HG03064 (cell line): ENCODE data around the gene ZNF28.
"Not testable (repeated sequence)": the region's sequence is repeated elsewhere in the genome, so short reads cannot be mapped to it uniquely, and the experiment has no call there.

Source experiments
- ATAC-seq: cut with Tn5 transposase; IDR thresholded peaks from one replicate; pipeline ENCODE4 v1.9.1; 2021; ENCODE audit warnings: low read depth; ENCODE audit not compliant: unreplicated experiment

Gene ZNF28

DNA sequence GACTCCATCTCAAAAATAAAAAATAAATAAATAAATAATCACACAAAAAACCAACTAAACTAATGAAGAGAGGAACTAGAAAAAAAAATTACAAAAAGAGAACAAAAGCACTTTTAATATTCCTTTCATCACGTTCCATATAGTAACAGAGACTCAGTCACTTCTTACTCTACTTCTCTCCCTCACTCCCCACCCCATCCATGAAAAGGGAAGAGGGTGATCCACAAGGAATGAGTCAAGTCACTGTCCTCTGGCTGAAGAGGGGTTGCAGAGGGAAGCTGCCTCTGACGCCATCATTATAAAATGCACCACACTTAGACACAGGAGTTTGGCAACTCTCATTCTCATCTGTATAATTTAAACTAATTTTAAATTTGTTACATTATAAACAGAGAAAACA, 38.6 kb downstream of the ZNF28 start:
- not testable (repeated sequence) for ATAC-seq

DNA sequence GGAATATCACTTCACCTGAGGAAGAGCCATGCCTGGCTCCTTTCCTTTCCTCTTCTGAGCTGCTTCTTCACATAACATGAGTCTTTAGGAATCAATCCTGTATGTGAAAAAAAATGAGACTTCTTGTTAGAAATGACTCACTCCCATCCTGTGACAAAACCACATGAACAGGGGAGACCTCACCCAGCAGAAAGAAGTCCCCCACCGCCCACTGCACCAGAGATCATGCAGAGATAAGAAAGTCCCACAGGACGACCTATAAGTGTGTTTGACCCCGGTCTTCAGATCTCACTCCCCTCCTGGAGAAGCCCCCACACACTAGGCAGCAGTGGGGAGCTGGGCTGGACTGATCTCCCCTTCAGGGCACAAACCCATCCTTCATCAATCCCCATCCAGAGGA, 42.6 kb downstream of the ZNF28 start:
- no peak for ATAC-seq

DNA sequence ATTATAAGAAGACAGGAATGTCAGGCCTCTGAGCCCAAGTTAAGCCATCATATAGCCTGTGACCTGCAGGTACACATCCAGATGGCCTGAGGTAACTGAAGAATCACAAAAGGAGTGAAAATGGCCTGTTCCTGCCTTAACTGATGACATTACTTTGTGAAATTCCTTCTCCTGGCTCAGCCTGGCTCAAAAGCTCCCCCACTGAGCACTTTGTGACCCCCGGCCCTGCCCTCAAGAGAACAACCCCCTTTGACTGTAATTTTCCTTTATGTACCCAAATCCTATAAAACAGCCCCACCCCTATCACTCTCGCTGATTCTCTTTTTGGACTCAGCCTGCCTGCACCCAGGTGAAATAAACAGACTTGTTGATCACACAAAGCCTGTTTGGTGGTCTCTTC, 65.0 kb downstream of the ZNF28 start:
- not testable (repeated sequence) for ATAC-seq

DNA sequence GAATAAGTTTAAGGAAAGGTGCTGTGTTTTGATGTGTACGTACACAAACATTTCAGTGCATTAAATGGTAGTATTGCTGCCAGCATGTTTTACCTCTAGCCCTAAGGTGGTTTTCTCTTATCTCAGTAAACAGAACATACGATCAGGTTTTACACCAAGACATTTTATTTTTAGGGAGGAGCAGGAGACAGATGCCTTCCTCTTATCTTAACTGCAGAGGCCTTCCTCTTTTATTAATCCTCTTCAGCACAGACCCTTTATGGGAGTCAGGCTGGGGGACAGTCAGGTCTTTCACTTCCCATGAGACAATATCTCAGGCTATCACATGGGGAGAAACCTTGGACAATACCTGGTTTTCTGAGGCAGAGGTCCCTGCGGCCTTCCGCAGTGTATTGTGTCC, 71.7 kb downstream of the ZNF28 start:
- ATAC-seq: no peak

DNA sequence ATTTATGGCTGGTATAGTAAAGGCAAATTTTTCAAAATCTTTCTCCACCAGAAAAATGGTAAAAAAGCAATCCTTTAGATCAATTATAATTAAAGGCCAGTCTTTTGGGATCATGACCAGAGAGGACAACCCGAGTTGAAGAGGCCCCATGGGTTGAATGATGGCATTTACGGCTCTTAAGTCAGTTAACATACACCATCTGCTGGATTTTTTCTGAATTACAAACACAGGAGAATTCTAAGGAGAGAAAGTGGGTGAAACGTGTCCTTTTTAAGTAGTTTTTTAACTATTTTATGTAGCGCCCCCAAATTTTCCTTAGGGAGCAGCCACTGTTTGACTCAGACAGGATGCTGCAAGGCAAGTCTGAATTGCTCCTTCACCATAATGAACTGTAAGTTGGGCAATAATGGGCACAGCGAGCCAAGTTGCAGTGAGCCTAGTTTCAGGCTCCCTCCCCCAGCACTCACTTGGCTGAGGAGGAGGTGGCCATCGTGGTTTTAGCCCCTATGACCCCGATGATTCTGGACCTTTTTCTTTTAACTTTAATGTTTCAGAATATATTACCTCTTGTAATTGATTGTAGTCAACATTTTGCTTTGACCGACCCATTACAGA, 73.0 kb downstream of the ZNF28 start:
- ATAC-seq: no peak
